Measurements from ENCODE around the gene SIRT4.

Gene SIRT4

DNA sequence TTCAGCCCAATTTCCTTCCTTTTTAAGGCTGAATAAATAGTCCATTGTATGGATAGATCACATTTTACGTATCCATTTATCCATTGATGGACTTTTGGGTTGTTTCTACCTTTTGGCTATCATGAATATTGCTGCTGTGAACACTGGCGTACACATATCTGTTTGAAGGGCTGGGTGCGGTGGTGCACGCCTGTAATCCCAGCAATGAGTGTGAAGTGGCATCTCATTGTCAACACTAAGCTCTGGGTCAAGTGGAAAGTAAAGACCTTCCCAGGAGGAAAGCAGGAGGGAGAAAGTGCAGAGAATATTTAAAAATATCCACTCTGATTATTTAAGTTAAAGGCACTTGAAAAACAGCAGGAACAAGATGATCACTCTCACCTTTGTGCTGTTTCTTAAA, 37.1 kb downstream of the SIRT4 start:
- DNase-seq: no peak

DNA sequence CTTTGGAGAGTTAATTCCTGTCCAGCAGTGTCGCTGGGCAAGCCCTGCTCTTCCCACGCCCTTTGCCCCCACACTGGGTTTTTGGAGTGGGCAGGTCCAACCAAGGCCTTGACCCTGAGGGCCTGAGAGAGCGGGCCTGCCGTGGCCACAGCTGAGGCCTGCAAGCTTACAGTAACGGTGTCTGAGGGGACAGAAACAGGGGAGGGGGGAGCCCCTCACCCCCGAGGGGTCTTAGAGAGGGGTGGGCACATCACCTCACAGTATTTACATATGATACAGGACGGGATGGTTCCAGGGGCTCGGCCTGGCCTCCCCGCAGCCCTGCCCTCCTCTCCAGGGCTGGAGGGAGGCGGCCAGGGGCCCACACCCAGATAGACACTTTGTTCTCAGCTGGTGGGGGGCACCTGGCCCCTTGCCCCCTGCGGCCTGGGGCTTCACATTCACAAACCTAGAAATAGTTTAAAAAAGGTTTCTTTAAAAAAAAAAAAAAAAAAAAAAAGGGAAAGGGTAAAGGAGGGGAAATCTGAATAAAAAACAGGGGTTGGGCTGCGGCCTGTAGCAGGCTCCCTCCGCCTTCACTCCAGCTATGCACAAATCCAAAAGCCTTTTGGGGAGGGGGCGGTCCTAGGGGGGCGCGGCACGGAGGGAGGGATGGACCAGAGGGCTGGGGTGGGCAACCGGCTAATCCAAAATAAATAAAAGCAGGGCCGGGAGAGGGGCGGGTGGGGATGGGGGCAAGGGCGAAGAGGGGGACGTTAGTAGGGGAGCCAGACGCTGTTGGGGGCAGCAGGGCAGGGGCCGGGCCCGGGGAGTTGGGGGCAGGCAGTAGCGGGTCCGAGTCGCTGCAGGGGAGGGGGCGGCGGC, 40.3 kb downstream of the SIRT4 start:
- no peak for DNase-seq

DNA sequence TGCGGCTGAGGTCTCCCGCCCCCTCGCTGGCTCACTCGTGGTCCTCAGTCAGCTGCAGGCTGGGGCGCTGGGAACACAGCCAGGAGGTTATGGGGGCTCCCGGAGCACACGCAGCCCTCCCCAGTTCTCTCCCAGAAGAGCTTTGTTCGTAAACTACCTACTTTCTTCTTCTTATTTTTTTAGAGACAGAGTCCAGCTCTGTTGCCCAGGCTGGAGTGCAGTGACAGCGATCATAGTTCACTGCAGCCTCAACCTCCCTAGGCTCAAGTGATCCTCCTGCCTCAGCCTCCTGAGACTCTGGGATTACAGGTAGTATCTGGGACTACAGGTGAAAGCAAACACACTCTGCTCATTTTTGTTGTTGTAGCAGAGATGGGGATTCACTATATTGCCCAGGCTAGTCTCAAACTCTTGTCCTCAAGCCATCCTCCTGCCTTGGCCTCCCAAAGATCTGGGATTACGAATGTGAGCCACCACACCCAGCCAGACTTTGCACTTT, 41.0 kb downstream of the SIRT4 start:
- no peak for DNase-seq

DNA sequence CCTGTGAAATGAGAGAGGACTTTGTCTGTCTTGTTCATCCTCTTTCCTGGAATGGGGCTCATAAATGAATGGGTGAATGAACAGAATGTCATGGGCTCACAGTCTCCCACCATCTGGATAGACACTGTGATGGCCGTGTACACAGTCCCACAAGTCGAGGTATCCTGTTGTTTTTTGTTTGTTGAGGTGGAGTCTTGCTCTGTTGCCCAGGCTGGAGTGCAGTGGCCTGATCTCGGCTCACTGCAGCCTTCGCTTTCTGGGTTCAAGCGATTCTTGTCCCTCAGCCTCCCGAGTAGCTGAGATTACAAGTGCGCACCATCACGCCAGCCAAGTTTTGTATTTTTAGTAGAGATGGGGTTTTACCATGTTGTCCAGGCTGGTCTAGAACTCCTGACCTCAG, 41.6 kb downstream of the SIRT4 start:
- no peak for DNase-seq

DNA sequence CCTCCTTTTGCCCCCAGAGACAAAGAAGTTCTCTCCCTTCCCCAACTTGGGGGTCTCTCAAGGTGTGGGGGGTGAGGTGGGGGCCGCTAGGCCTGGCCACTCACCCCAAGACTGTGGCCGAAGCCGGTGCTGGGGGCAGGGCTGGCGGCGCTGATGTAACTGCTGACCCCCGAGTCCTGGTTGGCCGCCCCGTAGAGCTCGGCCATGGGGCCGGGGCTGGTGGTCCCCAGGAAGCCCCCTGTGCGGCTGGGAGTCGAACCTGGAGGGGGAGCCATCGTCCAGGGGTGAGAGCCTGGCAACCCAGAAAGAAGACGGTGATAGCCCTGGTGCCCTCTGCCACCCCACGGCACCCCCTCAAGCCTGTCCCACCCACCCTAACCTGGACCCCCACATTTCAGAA, 43.9 kb downstream of the SIRT4 start:
- DNase-seq: no peak

DNA sequence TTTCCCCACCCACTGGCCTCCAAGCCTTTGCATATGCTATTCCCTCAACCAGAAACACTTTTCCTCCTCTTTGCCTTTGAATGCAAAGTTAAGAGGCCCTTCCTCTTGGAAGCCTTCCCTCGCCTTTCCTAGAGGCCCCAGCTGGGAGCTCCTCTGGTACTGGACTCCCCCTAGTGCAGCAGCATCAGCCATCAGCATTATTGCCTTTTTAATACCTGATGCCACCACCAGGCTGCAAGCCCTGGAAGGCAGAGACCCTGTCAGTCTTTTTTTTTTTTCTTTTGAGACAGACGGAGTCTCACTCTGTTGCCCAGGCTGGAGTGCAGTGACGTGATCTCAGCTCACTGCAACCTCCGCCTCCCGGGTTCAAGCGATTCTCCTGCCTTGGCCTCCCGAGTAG, 44.6 kb downstream of the SIRT4 start:
- no peak for DNase-seq

DNA sequence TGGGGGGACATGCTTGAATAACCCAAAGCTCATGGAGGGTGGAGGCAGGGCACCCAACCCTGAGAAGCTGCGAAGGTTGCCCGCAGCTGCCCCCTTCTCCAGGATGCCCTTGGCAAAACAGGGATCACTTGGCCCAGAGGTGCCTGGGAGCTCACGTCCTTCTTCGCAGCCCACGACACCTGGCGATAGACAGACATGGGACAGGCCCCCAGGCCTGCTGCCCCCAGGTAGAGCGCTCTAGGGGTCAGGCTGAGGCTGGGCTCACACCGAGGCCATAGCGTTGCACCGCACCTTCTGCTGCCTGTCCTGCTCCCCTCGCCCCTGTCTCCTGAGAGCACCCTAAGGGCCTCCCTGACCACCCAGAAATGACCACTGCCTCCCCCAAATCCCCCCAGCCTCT, 45.6 kb downstream of the SIRT4 start:
- DNase-seq: no peak

DNA sequence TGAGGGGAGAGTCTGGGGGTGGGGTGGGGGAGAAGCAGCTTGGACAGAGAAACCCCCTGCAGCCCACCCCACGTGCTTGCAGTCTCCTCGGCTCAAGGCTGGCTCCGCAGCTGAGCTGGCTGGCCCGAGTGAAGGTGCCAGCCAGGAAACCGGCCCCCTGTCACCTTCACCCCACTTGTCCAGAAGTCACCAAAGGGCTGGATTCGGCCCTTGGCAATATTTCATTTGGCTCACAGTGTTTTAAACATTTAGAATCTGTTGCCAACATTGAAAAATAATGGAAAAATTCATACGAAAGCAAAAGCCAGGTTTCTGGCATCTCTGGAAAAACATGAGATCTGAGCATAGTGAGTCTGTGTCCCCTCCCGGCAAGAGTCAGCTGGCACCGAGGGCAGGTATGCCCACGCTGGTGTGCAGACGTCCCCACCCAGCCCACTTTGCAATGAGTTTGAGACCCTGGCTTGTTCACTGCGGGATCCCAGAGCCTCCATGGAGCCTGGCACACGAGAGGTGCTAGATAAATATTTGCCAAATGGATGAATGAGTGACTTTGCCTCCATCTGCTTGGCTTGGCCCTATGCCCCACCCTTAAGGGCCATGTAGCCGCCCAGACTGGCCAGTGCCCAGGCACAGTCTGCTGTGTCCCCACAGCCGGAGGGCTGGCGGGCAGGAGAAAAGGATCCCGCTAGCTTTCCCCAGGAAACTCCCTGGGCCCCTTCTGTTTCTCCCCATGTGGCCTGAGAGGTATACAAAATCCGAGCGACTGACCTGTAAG, 48.6 kb downstream of the SIRT4 start:
- no peak for DNase-seq

DNA sequence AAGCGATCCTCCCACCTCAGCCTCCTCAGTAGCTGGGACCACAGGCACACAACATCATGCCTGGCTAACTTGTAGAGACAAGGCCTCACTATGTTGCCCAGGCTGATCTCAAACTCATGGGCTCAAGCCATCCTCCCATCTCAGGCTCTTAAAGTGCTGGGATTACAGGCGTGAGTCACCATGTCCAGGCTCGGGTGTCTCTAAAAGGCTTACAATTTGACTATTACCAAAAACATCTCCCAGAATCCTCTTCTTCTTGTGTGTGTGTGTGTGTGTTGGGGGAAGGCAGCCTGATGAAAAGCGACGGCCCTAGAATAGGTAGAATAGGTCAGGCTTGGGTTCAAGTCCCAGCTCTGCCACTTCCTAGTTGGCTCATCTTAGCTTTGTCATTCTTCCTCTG, 50.0 kb downstream of the SIRT4 start:
- no peak for DNase-seq

DNA sequence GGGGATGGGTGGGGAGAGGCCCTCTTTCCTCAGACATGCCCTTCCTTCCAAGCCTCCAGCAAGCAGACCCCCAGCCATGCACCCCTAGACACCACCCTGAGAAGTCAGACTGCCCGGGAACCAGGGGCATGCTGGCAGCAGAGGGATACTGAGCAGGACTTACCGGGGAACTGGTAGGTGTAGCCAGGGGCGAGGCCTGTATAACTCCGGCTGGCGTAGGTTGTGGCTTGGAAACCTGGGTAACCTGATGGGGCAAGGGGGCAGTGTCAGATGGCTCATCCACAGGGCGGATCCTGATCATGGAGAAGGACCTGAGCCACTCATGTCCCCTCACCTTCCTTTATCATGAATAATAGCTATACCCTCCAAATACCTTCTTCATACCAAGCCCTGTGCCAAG, 51.0 kb downstream of the SIRT4 start:
- no peak for DNase-seq

DNA sequence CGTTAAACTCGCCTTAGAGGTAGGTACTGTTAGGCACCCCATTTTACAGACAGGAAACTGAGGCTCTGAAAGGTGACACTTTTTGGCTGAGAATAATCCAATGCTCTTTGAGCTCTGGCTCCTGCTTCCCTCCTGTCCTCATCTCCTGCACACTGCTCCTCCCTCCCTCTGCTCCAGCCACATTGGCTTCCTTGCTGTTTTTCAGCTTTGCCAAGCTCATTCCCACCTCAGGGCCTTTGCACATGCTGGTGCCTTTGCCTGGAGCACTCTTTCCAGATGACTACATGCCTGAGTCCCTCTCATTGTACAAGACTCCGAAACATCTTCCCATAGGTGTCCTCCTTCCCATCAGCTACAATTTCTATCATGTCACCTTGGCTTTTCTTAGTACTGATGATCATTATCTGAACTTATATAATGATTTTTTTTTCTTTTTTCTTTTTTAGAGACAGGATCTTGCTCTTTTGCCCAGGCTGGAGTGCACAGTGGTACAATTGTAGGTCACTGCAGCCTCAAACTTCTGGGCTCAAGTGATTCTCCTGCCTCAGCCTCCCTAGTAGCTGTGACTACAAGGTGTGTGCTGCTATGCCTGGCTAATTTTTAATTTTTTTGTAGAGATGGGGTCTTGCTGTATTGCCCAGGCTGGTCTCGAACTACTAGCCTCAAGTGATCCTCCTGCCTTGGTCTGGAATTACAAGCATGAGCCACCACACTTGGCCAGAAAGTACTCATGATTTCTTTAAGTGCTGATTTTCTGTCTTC, 51.6 kb downstream of the SIRT4 start:
- DNase-seq: no peak

DNA sequence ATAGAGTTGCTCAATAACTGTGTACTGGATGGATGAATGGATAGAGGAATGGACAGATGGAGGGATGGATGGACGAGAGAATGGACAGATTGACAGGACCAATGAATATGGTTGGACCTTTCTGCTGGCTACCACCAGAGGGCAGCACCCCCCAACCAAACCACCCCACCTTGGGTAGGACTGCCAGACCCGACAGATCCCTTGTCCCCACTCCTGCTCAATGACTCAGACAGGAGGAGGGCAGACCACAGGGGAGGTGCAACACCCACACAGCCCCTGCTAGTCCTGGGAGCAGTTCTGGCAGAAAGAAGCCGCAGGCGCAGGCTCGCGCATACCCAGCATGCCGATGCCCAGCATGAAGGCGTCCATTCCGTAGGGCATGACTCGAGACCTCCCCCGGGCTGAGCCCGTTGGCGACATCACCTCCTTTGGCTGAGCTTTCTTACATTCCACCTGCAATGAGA, 54.5 kb downstream of the SIRT4 start:
- peak; percentile 73 for DNase-seq

DNA sequence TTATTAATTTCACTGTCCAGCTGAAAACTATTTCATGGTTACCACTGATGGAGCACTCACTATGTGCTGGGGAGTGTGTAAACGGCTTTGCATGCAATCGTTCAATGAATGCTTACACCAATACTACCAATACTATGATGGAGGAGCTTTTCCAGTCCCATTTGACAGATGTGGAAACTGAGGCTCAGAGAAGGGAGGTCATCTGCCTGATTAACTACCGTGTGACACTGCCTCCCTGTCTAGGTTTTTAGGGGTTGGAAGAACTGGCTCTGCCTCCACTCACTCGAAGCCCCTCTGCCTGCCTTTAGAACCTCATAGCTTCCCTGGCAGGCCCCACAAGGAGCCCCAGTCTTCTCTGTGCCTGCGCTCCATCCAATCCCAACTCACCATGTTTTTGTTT, 55.0 kb downstream of the SIRT4 start:
- DNase-seq: no peak

DNA sequence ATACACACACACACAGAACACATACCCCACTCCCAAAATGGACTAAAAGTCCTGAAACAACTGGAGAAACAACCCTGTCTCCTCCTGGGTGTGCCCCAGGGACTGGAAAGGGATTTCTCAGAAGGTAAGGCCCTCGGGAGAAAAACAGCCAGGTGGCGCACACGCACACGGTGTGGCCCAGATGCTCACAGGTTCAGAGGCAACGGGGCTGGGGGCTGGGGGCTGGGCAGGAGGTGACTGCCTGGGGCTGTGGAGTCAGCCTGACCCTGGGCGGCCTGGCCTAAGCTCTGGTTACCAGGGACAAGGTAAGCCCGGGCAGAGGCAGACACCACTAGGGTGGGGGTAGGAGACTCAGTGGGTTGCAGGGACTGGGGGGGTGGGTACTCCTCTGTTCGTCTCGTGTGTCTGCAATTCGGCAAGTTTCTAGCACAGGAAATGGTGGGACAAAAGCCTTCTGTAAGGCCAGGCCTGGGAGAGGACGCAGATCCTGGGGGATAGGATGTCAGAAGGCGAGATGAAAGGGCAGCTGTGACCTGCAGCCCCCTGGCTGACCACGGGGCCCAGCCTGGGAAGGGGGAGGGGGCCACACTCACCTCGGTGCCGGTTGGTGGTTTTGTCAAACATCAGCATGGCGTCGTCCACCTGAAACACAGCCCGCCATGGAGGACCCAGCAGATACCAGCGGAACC, 56.4 kb downstream of the SIRT4 start:
- no peak for DNase-seq

DNA sequence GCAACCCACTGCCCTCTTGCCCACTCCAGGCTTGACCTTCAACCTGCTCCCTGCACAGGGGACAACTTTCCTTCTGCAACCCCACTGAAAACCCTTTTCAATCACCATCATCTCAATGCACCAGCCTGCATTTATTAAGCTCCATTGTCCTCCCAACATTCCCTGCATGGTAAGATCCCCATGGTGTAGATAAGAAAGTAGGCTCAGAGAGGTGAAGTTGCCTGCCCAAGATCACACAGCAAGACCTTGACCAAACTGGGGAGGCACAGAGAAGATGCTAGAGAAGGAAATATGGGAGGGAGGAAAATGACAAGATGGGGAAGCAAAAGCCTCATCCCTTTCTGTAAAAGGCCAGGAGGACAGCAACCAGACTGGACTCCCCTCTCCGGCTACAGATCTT, 57.0 kb downstream of the SIRT4 start:
- DNase-seq: no peak

DNA sequence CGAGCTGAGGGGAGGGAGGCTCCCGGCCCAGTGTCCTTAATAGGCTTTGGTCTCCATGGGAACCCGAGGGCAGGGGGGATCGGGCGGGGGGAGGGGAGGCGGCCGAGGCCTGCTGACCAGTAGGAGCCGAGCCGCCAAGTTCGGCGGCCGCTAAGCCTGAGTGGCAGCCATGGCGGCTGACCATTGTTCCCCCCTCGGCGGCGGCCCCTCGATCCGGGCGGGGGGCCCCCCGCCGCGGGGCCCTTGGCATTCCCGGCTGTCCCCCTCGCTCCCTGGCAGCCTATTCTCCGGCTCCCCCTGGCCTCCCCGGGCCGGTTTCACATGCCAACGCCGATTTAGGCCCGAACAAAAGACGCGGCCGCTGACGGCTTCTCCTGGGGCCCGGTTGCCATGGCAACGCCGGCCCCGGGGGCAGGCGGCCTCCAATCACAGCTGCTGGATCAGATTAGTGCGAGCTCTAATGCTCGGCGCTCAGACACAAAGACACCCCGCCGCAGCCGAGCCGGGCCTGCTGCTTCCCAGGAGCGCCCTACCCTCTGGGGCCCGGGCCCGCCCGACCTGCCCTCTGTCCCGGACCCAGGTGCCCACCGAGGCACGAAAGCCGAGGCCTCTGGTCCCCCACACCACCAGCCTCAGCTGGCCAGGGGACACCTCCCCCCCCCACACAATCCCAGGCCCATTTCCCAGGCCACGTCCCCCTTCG, 59.5 kb downstream of the SIRT4 start:
- DNase-seq: no peak

All from activated gamma-delta T cell treated with Interleukin-2 at 50 U/mL for 16 hours (primary cell).